Neutrophil (primary cell): ENCODE data around the gene POU6F2.

Source experiments
- H3K27ac ChIP-seq: fragments of 200-600 bp; sonication (generic); 2 replicates; pipeline ENCODE4 v1.5.1; 2016; ENCODE audit warnings: mild to moderate bottlenecking, moderate library complexity
- H3K27me3 ChIP-seq: fragments of 200-600 bp; sonication (generic); 2 replicates; pipeline ENCODE4 v1.6.0; 2016; ENCODE audit warnings: mild to moderate bottlenecking
- H3K36me3 ChIP-seq: fragments of 200-600 bp; sonication (generic); 2 replicates; pipeline ENCODE4 v1.5.1; 2017
- H3K4me1 ChIP-seq, 2 experiments: fragments of 200-600 bp in 1 of 2; sonication (generic) in 1 of 2; 1 replicate in 1 of 2; 2 replicates in 1 of 2; pipeline versions ENCODE4 v1.5.1 to v1.6.1; 2013 to 2016; ENCODE audit warnings: low read depth in 1 of 2, low read length in 1 of 2, mild to moderate bottlenecking in 1 of 2, moderate library complexity in 1 of 2; ENCODE audit not compliant: control insufficient read depth in 1 of 2, insufficient read depth in 1 of 2
- H3K4me3 ChIP-seq, 2 experiments: fragments of 200-600 bp in 1 of 2; sonication (generic) in 1 of 2; 1 replicate in 1 of 2; 2 replicates in 1 of 2; pipeline ENCODE4 v1.5.1; 2013 to 2016; ENCODE audit warnings: low read depth in 1 of 2, low read length in 1 of 2, mild to moderate bottlenecking in 1 of 2, moderate library complexity in 1 of 2
- H3K9me3 ChIP-seq: fragments of 200-600 bp; sonication (generic); 2 replicates; pipeline ENCODE4 v1.5.1; 2016
- TF ChIP-seq, protein P1 (sequence below): fragments of 200-600 bp; sonication (generic); IDR thresholded peaks from 2 replicates; pipeline ENCODE4 v1.5.1; 2016; ENCODE audit warnings: antibody characterized with exemption

POU6F2 gene

DNA sequence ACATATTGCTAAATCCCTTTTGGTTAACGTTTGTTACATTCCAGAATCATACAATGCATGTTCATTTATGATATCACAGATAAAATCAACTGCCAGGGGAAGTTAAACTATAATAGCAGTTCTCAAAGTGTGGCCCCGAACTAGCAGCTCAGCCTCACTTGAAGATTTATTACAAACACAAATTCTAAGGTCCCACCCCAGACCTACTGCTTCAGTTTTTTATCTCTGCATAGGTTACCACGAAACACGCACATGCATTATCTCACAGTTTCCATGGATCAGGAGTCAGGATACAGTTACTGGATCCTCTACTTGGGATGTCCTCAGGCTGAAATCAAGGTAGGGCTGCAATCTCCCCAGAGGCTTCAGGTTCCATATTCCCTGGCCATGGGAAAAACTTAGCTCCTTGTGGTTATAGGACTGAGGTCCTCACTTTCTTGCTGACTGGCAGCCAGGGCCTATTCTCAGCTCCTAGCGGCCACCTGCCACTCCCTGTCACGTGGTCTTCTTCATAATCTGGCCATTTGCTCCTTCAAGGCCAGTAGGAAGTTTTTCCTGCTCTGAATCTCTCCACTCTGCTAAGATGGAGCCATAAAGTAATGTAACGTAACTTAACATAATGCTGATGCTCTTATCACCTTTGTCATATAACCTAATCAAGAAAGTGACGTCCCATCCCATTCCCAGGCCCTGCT is 538.0 kb downstream of the POU6F2 start:
- H3K27ac ChIP-seq = no peak overlapping the region
- no peaks in the 10 kb centered on the region for H3K9me3 ChIP-seq
- TF ChIP-seq, protein P1, sequence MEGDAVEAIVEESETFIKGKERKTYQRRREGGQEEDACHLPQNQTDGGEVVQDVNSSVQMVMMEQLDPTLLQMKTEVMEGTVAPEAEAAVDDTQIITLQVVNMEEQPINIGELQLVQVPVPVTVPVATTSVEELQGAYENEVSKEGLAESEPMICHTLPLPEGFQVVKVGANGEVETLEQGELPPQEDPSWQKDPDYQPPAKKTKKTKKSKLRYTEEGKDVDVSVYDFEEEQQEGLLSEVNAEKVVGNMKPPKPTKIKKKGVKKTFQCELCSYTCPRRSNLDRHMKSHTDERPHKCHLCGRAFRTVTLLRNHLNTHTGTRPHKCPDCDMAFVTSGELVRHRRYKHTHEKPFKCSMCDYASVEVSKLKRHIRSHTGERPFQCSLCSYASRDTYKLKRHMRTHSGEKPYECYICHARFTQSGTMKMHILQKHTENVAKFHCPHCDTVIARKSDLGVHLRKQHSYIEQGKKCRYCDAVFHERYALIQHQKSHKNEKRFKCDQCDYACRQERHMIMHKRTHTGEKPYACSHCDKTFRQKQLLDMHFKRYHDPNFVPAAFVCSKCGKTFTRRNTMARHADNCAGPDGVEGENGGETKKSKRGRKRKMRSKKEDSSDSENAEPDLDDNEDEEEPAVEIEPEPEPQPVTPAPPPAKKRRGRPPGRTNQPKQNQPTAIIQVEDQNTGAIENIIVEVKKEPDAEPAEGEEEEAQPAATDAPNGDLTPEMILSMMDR = no peak
- H3K36me3 ChIP-seq = no peaks in the 10 kb centered on the region
- no peaks in the 10 kb centered on the region for H3K4me1 ChIP-seq
- H3K27me3 ChIP-seq = no peaks in the 10 kb centered on the region
- H3K4me3 ChIP-seq = no peak overlapping the region

DNA sequence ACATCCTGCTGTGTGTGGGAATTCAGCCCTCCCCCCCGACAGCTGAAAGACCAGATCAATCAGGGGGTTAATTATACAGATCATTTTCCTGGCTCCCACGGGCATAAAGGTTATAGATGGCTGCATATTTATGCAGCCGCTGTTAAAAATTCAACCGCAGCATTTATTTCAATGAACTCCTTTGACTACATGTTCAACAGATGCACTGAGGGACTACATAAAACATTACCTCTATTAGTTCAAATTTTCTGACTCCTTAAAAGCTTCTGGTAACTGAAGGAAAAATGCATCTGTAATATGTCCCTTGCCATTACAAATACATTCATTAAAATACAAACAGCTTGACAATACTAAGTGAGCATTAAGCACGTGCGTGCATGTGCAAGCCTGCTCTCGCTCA is 538.8 kb downstream of the POU6F2 start:
- no peaks in the 10 kb centered on the region for H3K4me1 ChIP-seq
- H3K9me3 ChIP-seq = no peaks in the 10 kb centered on the region
- TF ChIP-seq, protein P1 = no peak
- H3K36me3 ChIP-seq = no peaks in the 10 kb centered on the region
- no peak overlapping the region for H3K27ac ChIP-seq
- no peaks in the 10 kb centered on the region for H3K27me3 ChIP-seq
- H3K4me3 ChIP-seq = no peak overlapping the region

DNA sequence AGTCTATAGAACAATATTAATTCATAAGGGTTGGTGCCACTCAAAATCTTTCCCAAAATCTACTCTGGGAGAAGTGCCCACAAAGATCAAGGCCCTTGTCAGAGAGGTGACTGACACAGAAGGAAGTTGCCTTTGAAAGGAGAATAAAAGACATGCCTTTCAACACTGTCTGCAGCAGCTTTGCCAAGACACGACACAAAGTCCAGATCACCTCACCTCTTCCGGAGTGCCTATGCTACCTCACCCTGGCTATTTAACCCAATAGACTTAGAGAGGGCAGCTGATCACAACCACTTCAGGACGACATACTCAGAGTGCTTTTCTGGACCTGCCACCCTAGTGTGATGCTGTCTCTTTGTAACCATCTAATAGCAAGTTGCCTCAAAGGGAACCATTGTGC is 539.5 kb downstream of the POU6F2 start:
- no peaks in the 10 kb centered on the region for H3K9me3 ChIP-seq
- H3K4me1 ChIP-seq = no peaks in the 10 kb centered on the region
- H3K4me3 ChIP-seq = no peak overlapping the region
- no peak overlapping the region for H3K27ac ChIP-seq
- no peaks in the 10 kb centered on the region for H3K27me3 ChIP-seq
- H3K36me3 ChIP-seq = no peaks in the 10 kb centered on the region
- TF ChIP-seq, protein P1 = no peak
